Esophagus (tissue), 2 donors: ENCODE results near the gene TACC3. TPM values are rescaled to one million over a fixed set of nuclear protein-coding genes. Genes with fewer than 3 reads are reported as not detected.
A peak's percentile ranks its signal among the peaks of the same experiment; 100 is the strongest.

Experiments used
- H3K27ac ChIP-seq, 2 donors: one replicate each; pipeline ENCODE4 v1.5.1; 2013; ENCODE audit warnings: low read depth in 2 of 2, mild to moderate bottlenecking in 2 of 2, inconsistent platforms in 1 of 2, low read length in 1 of 2, moderate library complexity in 1 of 2
- H3K27me3 ChIP-seq, 2 donors: one replicate each; pipeline ENCODE4 v1.6.1; 2013; ENCODE audit warnings: low read length in 2 of 2, control low read depth in 1 of 2, mild to moderate bottlenecking in 1 of 2; ENCODE audit not compliant: insufficient read depth in 2 of 2, control insufficient read depth in 1 of 2
- H3K36me3 ChIP-seq, 2 donors: one replicate each; pipeline ENCODE4 v1.6.1; 2013; ENCODE audit warnings: low read length in 1 of 2; ENCODE audit not compliant: control insufficient read depth in 2 of 2, insufficient read depth in 2 of 2
- H3K4me1 ChIP-seq, 2 donors: one replicate each; pipeline ENCODE4 v1.6.1; 2013; ENCODE audit warnings: low read length in 1 of 2; ENCODE audit not compliant: control insufficient read depth in 2 of 2, insufficient read depth in 2 of 2
- H3K4me3 ChIP-seq, 2 donors: one replicate each; pipeline ENCODE4 v1.5.1; 2013; ENCODE audit warnings: low read length in 2 of 2, mild to moderate bottlenecking in 2 of 2, low read depth in 1 of 2, moderate library complexity in 1 of 2
- H3K9me3 ChIP-seq, 2 donors: one replicate each; pipeline ENCODE4 v1.6.1; 2013; ENCODE audit warnings: mild to moderate bottlenecking in 2 of 2, low read depth in 1 of 2, low read length in 1 of 2, moderate library complexity in 1 of 2; ENCODE audit not compliant: control insufficient read depth in 2 of 2, insufficient read depth in 1 of 2
- WGBS, 2 donors: extraction: QIAGEN DNeasy Blood & Tissue Kit; methylation state at CpG; one replicate each; pipeline ENCODE4 v1.1.7; 2013; 5-methylcytosine and 5-hydroxymethylcytosine counted together
- polyA plus RNA-seq, 2 donors: library from polyadenylated mRNA; stranded (reverse); fragments of 200-250 nt; gene quantifications; one replicate each; pipeline ENCODE4 v1.2.3, GENCODE V29; 2013
- donor health status: healthy with polysubstance abuse.
- donor health status: Bipolar disorder and iron deficiency.

Gene TACC3
- polyA plus RNA-seq, 2 donors, result 22.5 to 25.7 TPM

DNA sequence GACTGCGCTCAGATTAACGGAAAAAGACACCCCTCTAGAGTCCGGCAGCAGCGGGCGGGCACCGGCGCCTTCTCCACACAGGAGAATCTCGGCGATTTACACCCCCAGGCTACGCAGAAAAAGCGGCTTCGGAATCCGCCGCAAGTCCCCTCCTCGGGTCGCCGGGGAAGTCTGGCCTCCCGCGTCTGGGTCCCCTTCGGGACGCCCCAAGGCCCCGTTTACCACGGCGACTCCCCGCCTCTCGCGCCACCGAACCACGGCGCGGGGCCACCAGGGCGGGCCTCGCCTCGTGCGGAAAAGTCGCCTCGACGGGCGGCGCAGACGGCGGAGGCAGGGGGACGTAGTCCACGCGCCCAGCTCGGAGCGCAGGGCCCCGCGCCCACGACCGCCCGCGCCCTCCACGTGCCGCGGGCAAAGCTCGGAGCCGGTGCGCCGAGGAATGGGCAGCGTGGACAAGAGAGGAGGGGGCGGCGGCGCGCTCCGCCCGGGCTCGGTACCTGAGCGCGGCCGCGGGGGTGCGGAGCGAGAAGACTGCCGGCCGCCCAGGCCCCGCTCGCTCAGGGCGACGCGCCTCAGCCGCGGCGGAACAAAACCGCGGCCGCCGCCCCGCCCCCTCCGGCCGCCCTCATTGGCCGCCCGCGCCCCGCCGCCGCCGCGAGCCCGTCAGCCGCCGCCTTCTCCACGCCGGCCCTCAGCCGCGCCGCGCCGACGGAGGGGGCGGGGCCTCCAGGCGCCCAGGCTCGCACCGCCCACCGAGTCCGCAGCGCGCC, 37.4 kb upstream of the TACC3 start, which contains the start of gene FAM53A:
FAM53A (minus strand) TSS at position 578 of the 770 bp plus-strand sequence. CDS start 15,572 bp downstream, outside the sequence.
- H3K27ac ChIP-seq, result peak within 1 kb of the TSS; percentile 64 to 84
- no peaks in the 10 kb centered on the region for H3K27me3 ChIP-seq
- H3K4me1 ChIP-seq, result peaks cover 3% of the 10 kb centered on the region in 2 donors
- peak within 1 kb of the TSS; percentile 62 to 66 for H3K4me3 ChIP-seq
- H3K36me3 ChIP-seq, result no peaks in the 10 kb centered on the region
- no peaks in the 10 kb centered on the region for H3K9me3 ChIP-seq
- 1% methylated on average over 66 to 118 of the region's 118 CpGs for WGBS, 2 donors

DNA sequence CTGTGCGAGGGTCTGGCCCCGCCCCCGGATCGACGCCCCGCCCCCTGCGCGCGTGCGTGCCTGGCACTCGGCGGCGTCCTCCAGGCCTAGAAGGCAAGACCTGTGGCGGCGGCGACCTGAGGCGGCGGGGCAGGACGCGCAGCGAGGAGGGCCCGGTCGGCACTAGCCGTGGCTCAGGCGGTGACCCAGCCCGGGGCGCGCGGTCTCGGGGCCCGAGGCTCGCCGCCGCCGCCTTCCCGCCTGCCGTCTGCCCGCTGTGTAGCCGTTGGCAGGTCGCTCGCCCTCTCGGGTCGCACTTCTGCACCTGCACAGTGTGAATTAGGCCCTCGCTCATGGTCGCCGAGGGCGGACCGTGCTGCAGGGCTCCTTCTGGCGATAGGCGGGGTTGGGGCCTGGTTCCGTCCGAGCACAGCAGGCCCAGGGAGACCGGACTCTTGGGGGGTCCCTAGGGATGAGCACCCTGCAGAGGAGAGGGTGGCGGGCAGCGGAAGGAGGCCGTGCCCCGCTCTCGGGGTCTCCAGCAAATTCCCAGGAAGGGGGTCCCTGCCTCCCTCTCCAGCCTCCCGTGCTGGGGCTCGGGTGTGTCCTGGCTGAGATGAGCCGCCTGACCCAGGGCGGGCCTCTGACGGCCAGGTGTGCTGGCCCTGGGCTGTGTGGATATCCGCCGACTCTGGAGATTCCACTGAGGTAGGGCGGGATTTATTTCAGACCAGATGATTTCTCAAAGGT, 36.7 kb upstream of the TACC3 start:
- H3K27ac ChIP-seq, result peak overlapping the region in 1 of 2 donors; percentile 14

DNA sequence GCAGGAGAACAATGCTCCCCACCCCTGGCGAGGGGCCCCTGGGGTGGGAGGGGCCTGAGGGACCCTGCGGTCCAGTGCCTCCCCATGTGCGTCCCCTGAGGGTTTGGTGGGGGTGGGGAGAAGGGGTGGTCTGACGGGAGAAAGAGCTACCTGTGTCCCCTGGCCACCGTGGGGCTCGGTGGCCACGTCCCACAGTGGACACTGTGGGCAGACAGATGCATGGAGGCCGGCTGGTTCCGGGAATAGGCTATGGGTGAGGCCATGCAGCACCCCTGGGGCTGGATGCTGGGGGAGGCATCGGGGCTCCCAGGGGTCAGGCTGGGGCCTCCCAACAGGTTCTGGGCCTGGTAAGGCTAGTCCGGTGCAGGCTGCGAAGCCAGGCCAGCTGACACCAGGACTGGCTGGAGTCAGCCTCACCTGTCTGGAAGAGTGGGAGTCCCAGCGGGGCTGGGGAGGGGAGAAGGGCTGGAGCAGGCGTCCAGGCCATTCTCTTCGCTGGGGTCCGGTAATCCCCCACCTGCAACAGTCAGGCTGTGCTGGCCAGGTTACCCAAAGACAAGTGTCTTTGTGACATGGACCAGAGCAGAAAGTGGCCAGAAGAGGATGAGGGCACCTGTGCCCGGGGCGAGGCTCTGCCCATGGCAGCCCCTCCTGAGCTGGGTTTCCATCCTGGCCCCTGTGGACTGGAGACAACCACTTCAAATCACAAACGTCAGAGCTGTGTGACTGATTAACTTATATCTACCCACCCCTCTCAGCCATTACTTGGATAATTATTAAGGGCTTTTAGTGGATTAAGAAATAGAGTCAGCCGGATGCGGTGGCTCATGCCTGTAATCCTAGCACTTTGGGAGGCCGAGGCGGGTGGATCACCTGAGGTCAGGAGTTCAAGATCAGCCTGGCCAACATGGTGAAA, 35.8 kb upstream of the TACC3 start:
- WGBS, 2 donors, result 67 to 71% methylated on average over 23 of the region's 23 CpGs
- no peak overlapping the region for H3K4me3 ChIP-seq
- no peaks in the 10 kb centered on the region for H3K27me3 ChIP-seq
- no peaks in the 10 kb centered on the region for H3K9me3 ChIP-seq
- peak overlapping the region in 1 of 2 donors; percentile 14 for H3K27ac ChIP-seq
- H3K36me3 ChIP-seq, result no peaks in the 10 kb centered on the region
- peaks cover 3% of the 10 kb centered on the region in 2 donors for H3K4me1 ChIP-seq

More for the DNA sequence above, 36.7 kb upstream of the TACC3 start:
- Histone ChIP-seq H3K9me3 (no peaks in the 10 kb centered on the region), H3K4me1 (peaks cover 3% of the 10 kb centered on the region in 2 donors), H3K4me3 (peak overlapping the region; percentile 58 to 66), H3K27me3 (no peaks in the 10 kb centered on the region), H3K36me3 (no peaks in the 10 kb centered on the region)
- 26 to 27% methylated on average over 39 to 66 of the region's 66 CpGs for WGBS, 2 donors

DNA sequence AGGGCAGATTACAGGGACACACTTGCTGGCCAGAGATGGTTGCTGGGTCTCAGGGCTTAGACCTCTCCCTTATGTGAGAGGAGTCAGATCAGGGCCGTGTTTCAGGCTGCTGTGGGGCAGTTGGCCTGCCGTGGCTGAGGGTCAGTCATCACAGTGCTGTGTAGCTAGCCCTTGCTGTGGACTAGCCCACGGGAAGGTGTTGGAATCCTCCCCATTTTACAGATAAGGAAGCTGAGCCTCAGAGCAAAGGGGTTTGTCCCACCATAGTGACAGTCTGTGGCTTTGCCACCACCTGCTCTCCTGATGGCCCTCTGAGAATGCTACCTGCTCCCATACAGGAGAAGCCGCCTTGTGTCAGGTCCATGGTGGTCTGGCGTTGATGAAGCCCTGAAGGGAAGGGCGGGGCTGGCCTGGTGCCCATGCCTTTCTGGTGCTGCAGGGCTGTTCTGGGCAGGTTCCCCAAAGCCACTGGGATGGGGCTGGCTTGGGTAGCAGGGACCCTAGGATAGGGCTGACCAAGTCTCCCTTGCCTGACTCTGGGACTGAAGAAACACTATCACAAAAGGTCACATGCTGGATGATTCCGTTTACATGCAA, 34.8 kb upstream of the TACC3 start:
- 51 to 61% methylated on average over 7 of the region's 7 CpGs for WGBS, 2 donors
- peaks cover under 1 to 6% of the 10 kb centered on the region in 2 donors for H3K36me3 ChIP-seq
- no peak overlapping the region for H3K4me3 ChIP-seq
- H3K4me1 ChIP-seq, result peaks cover 3% of the 10 kb centered on the region in 2 donors
- H3K9me3 ChIP-seq, result no peaks in the 10 kb centered on the region
- no peaks in the 10 kb centered on the region for H3K27me3 ChIP-seq
- H3K27ac ChIP-seq, result no peak overlapping the region

DNA sequence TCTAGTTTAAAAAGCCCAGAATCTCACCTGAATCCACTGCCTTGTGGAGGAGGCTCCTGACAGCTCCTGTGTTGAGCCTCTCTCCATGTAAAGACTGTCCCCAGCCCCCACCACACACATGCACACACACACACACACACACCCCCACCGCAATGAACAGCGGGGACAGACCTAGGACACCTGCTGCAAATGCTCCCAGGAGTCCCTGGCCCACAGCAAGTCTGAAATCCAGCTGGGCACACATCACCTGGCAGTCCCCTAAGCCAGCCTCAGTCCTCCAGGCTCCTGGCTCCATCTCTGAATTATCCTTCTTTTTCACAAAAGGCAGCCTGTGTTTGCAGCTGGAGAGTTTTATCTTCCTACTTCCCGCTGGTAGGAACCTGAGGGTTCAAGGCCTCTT, 30.6 kb upstream of the TACC3 start:
- no peak overlapping the region for H3K4me3 ChIP-seq
- no peaks in the 10 kb centered on the region for H3K9me3 ChIP-seq
- H3K27ac ChIP-seq, result no peak overlapping the region
- H3K36me3 ChIP-seq, result peaks cover 15 to 16% of the 10 kb centered on the region in 2 donors
- H3K4me1 ChIP-seq, result no peaks in the 10 kb centered on the region
- H3K27me3 ChIP-seq, result no peaks in the 10 kb centered on the region
- 97 to 98% methylated on average over 3 of the region's 3 CpGs for WGBS, 2 donors

DNA sequence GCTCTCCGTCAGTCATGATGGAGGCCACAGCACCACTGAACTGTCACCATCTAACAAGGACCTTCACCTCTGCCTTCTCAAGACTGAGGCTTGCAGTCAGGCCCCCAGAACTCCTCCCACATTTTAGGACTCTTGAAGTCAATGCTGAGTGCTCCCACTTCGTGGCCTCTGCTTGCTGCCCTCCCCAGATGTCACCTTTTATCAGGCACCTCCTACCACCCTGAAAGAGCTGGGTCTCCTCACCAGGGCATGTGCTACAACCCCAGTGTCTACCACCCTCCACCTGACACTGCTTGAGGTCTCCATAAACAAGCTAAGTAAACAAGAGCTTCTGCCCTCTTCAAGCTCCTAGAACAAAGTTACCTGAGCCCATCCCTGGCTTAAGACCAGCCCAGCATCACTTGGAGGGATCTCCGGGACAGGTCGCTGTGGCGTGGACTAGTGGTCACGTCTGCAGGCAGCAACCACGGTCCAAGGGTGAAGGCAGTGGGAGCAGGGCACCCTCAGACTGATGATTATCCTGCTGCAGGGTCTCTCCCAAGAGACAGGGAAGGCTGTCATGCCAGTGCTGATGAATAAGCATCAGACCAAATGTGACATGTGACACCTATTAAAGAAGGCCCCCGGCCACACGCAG, 29.5 kb upstream of the TACC3 start:
- Histone ChIP-seq H3K4me3 (no peak overlapping the region), H3K9me3 (no peaks in the 10 kb centered on the region), H3K27me3 (no peaks in the 10 kb centered on the region), H3K36me3 (peaks cover 15 to 22% of the 10 kb centered on the region in 2 donors), H3K4me1 (no peaks in the 10 kb centered on the region), H3K27ac (no peak overlapping the region)
- 87 to 89% methylated on average over 9 of the region's 9 CpGs for WGBS, 2 donors

DNA sequence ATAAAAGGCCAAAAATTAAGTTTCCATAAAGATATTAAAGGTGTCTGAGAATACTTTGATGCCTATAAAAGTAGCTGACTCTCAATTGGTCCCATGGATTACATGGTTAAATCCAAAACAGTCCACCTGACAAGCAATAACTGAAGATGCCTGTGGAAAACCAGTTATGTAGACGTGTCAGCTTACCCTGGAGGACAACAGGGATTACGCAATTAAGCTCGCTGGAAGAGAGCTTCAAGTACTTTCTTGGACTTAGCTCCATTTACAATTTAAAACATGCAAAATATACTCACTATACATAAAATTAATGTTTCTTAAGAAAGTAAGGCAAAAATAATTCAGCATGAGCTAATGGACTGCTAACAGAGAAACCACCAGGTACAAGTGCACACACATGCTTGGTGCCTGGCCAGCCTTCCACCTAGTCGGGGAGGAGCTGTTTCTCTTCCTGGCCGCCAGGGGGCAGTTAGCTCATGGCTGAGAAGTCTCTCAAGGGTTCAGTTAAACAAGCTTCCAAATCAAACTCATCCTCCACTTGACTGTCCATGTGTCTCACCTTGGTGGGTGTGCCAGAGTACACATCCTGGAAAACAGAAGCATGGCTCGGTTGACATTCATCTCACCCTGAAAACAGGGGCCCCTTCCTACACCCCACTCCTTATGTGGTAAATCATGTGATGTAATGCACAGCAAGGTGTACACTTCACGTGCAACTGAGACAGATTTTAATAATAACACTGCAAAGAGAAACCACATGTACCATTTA, 28.0 kb upstream of the TACC3 start:
- H3K27me3 ChIP-seq, result no peaks in the 10 kb centered on the region

DNA sequence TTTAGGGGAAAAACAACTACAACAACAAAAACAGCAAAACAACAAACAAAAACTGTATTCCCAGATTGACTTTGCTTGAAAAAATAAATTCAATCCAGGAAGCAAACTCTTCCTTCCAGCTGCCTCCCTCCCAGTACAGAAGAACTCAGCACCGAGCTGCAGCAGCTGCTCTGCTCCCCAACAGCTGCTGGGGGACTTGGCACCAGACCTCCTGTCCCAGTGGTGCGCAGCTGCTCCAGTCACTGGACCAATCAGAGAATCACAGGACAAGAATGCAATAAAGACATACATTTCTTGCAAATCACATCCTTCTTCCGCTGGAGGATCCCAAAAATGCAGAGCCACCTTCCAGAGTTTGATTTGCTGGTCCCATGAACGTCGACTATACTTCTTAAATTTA, 25.4 kb upstream of the TACC3 start:
- 75 to 77% methylated on average over 5 of the region's 5 CpGs for WGBS, 2 donors
- Histone ChIP-seq H3K9me3 (no peaks in the 10 kb centered on the region), H3K36me3 (peaks cover 15 to 37% of the 10 kb centered on the region in 2 donors), H3K4me1 (no peaks in the 10 kb centered on the region), H3K27me3 (no peaks in the 10 kb centered on the region), H3K27ac (no peak overlapping the region), H3K4me3 (no peak overlapping the region)

More for the DNA sequence above, 28.0 kb upstream of the TACC3 start:
- 37 to 38% methylated on average over 7 of the region's 7 CpGs for WGBS, 2 donors
- Histone ChIP-seq H3K9me3 (no peaks in the 10 kb centered on the region), H3K36me3 (peaks cover 15 to 30% of the 10 kb centered on the region in 2 donors), H3K27ac (no peak overlapping the region), H3K4me1 (no peaks in the 10 kb centered on the region), H3K4me3 (no peak overlapping the region)
